SK-N-SH treated with all-trans-retinoic acid at 6 μM for 48 hours (cell line): ENCODE results near the gene PLA2G15.

Source experiments
- ARNTL ChIP-seq: fragments of 450-650 bp; formaldehyde crosslinking; IDR thresholded peaks from 2 replicates; pipeline ENCODE4 v1.5.0; 2020; ENCODE audit warnings: low read depth, mild to moderate bottlenecking, moderate library complexity, borderline replicate concordance
- BACH2 ChIP-seq: fragments of 250-450 bp; sonication (Bioruptor Pico); IDR thresholded peaks from 2 replicates; pipeline ENCODE4 v1.9.0; 2021; ENCODE audit warnings: mild to moderate bottlenecking, borderline replicate concordance
- CREB5 ChIP-seq: fragments of 250-450 bp; sonication (Bioruptor Pico); IDR thresholded peaks from 2 replicates; pipeline ENCODE4 v1.5.1; 2020; ENCODE audit warnings: low read depth, mild to moderate bottlenecking, moderate library complexity
- ESRRG ChIP-seq: fragments of 250-450 bp; sonication (Bioruptor Pico); IDR thresholded peaks from 2 replicates; pipeline ENCODE4 v1.6.1; 2021; ENCODE audit warnings: mild to moderate bottlenecking
- GLIS3 ChIP-seq: fragments of 250-450 bp; sonication (Bioruptor Pico); IDR thresholded peaks from 2 replicates; pipeline ENCODE4 v1.5.0; 2020; ENCODE audit warnings: mild to moderate bottlenecking, moderate library complexity
- ISL1 ChIP-seq: fragments of 250-450 bp; sonication (Bioruptor Pico); IDR thresholded peaks from 2 replicates; pipeline ENCODE4 v2.1.2; 2022; ENCODE audit warnings: mild to moderate bottlenecking, moderate library complexity
- OSR1 ChIP-seq: fragments of 250-450 bp; sonication (Bioruptor Pico); IDR thresholded peaks from 2 replicates; pipeline ENCODE4 v1.8.0; 2022; ENCODE audit warnings: moderate library complexity, mild to moderate bottlenecking, inconsistent platforms
- PPARA ChIP-seq: fragments of 250-450 bp; sonication (Bioruptor Pico); IDR thresholded peaks from 2 replicates; pipeline ENCODE4 v1.5.0; 2020; ENCODE audit warnings: mild to moderate bottlenecking, borderline replicate concordance
- TCF4 ChIP-seq: fragments of 250-450 bp; sonication (Bioruptor Pico); IDR thresholded peaks from 2 replicates; pipeline ENCODE4 v1.8.0; 2021; ENCODE audit warnings: mild to moderate bottlenecking, moderate library complexity, borderline replicate concordance
- ZFP30 ChIP-seq: fragments of 450-650 bp; formaldehyde crosslinking; IDR thresholded peaks from 2 replicates; pipeline ENCODE4 v1.5.0; 2022; ENCODE audit warnings: mild to moderate bottlenecking, moderate library complexity
- ZNF565 ChIP-seq: fragments of 450-650 bp; formaldehyde crosslinking; conservative IDR thresholded peaks from 2 replicates; pipeline ENCODE4 v1.5.0; 2020; ENCODE audit warnings: low read depth, mild to moderate bottlenecking, moderate library complexity

GRCh38 chr16:68234188-68235107 lies 10.7 kb upstream of the PLA2G15 start:
- TF ChIP-seq GLIS3 (CRISPR knock-in tag) (no peak), CREB5 (no peak), ESRRG (CRISPR knock-in tag) (no peak), OSR1 (CRISPR knock-in tag) (no peak), BACH2 (CRISPR knock-in tag) (no peak), ZNF565 (no peak), PPARA (no peak), ZFP30 (CRISPR knock-in tag) (no peak), TCF4 (CRISPR knock-in tag) (no peak), ISL1 (CRISPR knock-in tag) (no peak), ARNTL (CRISPR knock-in tag) (no peak)
